Vagina (tissue), 2 donors: Measurements from ENCODE around the gene DCTN2.

Source experiments
- POLR2AphosphoS5 ChIP-seq, 2 donors: sonication (generic); formaldehyde crosslinking; IDR thresholded peaks; one replicate each; pipeline ENCODE4 v1.9.0; 2017; ENCODE audit warnings: antibody characterized with exemption in 2 of 2, mild to moderate bottlenecking in 2 of 2, low read depth in 1 of 2; ENCODE audit not compliant: insufficient read depth in 1 of 2
- TF ChIP-seq, protein P1 (sequence below), 3 experiments: fragments of 450-650 bp in 2 of 3; fragments of 200-600 bp in 1 of 3; sonication (generic) in 1 of 3; IDR thresholded peaks; one replicate each; pipeline ENCODE4 v1.5.1; 2017 to 2019; ENCODE audit warnings: antibody characterized with exemption in 3 of 3, mild to moderate bottlenecking in 2 of 3, moderate library complexity in 2 of 3

- TF ChIP-seq, protein P1, sequence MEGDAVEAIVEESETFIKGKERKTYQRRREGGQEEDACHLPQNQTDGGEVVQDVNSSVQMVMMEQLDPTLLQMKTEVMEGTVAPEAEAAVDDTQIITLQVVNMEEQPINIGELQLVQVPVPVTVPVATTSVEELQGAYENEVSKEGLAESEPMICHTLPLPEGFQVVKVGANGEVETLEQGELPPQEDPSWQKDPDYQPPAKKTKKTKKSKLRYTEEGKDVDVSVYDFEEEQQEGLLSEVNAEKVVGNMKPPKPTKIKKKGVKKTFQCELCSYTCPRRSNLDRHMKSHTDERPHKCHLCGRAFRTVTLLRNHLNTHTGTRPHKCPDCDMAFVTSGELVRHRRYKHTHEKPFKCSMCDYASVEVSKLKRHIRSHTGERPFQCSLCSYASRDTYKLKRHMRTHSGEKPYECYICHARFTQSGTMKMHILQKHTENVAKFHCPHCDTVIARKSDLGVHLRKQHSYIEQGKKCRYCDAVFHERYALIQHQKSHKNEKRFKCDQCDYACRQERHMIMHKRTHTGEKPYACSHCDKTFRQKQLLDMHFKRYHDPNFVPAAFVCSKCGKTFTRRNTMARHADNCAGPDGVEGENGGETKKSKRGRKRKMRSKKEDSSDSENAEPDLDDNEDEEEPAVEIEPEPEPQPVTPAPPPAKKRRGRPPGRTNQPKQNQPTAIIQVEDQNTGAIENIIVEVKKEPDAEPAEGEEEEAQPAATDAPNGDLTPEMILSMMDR (IDR thresholded peaks at IDR 0.05): no peak
- no peak for TF ChIP-seq POLR2AphosphoS5 (IDR thresholded peaks at IDR 0.05; ENCODE audit: insufficient read depth in 1 of 2, low read depth in 1 of 2)
Measured at GRCh38 chr12:57528176-57528575, 18.8 kb downstream of the DCTN2 start.
